GM19023 (cell line): ENCODE measurements around the gene ARPC5.
"Not testable (repeated sequence)": the region's sequence is repeated elsewhere in the genome, so short reads cannot be mapped to it uniquely, and the experiment has no call there.

Experiments
- ATAC-seq: cut with Tn5 transposase; IDR thresholded peaks from one replicate; pipeline ENCODE4 v1.9.1; 2021; ENCODE audit warnings: mild to moderate bottlenecking, moderate library complexity; ENCODE audit not compliant: unreplicated experiment

ARPC5 gene

DNA sequence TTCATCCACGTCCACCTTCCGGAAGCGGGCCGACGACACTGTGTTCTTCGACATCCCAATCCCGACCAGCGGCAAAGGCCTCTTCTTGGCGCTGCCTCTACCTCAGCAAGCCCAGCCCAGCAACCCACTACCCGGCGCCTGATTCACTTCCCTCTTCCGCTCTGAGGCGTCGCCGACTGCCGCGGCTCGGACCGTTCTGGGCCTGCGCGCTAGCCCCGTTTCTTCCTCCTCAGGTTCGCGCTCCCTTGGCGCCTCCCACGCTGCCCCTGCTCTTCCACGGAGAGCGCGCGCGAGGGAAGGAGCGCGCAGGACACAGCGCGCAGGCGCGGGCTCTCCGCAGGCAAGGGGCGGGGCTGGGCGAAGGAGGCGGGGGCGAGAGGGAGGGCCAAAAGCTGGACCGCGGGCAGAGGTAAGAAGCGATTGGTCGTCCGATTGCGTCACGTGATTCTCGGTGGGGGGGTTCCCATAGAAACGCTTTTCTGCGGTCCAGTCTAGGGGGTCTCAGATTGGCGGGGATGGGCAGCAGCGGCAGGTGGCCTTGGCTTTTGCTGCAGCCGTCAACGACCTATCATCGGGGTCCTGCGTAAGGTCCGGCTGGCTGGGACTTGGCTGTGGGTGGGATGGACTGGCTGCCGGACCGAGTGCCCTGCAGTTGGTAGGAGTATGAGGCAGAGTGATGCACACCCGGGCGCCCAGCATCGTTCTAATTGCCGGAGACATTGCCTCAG, at the start of gene ARPC5:
Gene ARPC5 (minus strand): TSS at position 178 of the 728 bp plus-strand sequence. CDS start 124 bp downstream, at position 54.
- ATAC-seq = peak; percentile 87

DNA sequence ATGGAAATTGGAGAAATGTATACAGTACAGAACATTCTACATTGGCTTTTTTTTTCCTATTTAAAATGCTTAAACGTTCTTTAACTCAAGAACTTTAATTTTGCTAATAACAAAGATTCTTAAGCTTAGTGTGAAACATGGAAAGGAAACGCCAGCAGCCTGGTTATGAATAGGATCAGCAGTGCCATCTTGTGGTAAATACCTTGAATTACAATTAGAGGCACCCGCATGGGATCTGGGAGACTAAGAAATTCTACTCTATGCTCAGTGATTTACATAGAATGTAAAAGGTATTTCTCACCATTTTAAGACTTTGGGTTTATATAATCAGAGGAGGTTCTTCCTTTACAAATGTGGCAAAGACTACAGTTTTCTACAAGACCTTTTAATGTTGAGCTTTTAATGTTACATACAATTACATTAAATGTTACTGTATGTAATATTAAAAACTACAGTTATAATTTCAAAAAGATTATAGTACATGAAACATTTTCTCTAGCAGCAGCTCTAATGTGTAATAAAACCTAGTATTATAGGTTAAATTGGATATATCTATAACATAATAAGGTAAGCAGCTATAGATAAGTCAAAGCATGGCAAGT, 49.6 kb upstream of the ARPC5 start:
- no peak for ATAC-seq

DNA sequence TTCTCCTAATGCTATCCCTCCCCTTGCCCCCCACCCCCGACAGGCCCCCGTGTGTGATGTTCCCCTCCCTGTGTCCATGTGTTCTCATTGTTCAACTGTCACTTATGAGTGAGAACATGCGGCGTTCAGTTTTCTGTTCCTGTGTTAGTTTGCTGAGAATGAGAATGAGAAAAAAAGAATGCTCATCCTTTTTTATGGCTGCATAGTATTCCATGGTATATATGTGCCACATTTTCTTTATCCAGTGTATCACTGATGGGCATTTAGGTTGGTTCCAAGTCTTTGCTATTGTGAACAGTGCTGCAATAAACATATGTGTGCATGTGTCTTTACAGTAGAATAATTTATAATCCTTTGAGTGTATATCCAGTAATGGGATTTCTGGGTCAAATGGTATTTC, 43.8 kb upstream of the ARPC5 start:
- ATAC-seq = not testable (repeated sequence)

DNA sequence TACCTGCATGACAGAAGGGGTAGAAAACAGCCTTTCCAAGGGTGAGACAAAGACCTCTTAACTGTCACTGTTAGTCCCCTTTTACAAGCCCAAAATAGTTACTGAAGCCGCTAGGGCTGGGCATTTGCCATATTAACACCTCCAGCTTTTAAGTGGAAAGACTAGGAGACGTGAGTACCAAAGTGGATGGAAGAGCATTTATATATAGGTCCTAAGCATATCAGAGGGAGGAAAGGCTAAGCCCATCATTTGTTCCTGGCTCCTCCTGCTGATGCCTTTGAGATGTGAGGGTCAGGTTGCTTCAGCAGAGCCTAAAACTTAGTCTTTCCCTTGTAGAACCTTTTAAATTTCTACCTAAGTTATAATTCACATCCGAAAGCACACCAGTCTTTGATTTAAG, 43.2 kb upstream of the ARPC5 start:
- no peak for ATAC-seq

DNA sequence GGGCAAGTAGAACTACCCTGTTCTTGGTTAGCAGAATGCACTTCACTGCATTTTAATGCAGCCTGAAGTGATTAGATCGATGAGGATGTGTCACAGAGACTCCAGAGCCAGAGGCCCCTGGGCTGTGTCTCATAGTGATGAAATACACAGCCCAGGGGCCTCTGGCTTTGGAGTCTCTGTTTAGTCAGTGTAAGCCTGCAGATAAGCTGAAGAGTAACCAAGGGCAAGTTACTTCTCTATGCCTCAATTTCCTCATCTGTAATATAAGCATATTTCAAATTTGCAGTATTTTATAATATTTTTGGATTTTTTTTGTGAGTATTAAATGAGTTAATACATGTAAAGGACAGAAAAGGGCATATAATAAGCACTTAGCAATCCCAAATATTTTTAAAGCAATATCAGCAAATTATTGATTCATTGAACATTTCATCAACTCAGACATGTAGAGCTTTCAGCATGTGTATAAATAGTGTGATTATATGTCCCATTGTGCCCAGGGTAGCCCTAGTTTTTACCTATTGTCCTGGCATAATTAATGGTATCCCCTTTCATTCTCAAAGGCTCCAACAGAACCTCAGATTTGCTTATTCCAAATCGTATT, 41.1 kb upstream of the ARPC5 start:
- no peak for ATAC-seq

DNA sequence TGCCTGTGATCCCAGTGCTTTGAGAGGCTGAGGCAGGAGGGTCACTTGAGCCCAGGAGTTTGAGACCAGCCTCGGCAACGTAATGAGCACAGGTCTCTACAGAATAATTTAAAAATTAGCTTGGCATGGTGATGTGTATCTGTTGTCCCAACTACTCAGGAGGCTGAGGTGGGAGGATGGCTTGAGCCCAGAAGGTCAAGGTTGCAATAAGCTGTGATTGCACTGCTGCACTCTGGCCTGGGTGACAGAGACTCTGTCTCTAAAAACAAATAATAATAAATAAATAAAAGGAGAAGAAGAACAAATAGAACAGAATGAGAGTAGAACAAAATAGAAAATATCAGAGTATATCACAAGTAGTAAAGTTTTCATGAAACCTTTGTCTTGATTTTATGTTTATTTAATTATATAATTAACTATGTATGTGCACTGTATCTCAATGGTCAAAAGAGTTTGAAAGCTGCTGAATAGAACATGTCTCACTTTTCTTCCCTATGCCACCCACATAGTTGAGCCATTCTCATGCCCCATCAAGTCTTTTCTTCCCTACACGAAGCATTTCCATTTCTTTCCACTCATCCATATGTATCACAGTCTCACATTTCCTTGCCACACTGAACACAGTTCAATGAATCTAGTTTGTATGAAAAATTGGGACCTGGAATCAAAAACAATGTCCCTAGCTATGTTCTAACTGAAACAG, 40.5 kb upstream of the ARPC5 start:
- ATAC-seq = no peak

DNA sequence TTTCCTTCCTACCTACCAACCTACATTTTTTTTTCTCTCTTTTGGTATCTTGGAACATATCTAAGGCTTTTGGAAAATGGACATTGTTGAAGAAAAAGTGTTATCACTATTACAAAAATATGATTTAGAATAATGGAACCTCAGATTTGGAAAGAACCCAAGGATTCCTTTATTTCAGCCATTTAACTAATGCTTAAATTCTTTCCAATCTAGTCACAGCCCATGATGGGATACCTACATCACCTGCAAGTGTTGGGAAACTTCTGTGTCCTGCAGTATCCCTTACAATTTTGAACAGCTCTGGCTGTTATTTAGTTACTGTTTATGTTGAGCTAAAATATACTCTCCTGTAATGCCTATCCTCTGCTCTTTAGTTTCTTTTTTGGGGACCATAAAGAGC, 39.8 kb upstream of the ARPC5 start:
- ATAC-seq = no peak

DNA sequence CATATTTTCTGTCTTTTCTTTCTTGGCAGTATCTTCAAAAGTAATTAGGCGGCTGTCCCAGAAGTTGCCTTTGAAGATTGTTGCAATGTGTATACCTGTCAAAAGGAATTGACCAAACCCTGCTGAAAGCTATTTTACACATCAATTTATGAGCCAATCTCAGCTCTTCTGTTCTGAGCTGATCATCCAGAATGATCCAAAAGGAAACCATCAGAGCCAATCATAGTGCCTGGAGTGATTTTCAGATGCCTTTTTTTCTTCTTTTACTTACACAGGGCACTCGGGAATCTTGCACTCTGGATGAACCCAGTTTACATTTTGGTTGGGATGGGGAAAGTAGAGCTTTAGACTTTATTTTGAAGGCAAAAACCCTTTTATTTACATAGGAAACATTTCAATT, 39.3 kb upstream of the ARPC5 start:
- no peak for ATAC-seq

DNA sequence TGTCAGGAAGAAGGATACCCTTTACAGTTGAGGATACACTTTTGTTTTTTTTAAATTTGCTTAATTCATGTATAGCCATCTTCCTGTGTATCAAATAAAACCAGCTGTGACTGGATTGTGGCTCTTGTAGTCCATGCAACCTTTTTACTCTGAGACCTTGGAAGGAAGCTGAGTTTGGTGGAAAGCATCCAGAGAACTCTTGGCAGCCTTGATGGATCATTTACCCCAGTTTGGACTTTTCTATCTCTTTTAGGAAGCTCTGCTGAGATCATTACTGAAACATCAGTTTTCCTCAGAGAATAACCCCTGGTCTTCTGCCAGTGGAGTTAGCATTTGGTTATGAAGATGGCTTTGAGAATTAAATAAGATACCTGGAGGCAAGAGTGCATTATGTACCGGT, 38.8 kb upstream of the ARPC5 start:
- ATAC-seq = no peak

DNA sequence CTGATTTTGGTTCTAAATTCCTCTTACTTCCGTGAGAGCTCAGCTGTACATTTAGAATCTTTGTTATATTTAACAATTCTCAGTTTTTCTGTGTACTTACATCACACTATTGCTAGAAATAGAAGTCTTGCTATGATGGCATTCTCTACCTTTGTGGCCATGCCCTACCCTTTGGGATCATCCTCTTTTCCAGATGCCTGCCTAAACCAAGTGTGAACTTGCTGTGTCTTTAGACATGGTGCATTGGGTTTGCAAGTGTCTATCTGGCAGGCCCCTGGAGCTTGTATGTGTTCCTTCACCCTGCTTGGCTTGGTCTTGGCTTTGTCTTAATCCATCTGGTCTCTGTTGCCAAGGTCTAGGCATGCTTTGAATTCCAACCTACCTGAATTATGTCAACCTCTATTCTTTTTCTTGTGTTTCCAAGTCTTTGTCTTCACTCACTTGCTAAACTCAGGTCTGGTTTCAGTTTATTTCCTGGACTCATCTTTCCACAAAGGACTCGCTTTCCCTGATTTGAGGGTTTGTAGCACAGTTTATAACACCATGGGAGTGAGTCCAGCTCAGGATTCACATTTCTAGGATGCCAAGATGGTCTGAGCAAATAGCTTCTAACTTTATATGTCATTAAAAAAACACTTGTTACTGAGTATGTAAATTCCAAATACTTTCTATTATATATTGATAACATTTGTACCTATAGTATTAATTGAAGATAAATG, 38.2 kb upstream of the ARPC5 start:
- no peak for ATAC-seq

DNA sequence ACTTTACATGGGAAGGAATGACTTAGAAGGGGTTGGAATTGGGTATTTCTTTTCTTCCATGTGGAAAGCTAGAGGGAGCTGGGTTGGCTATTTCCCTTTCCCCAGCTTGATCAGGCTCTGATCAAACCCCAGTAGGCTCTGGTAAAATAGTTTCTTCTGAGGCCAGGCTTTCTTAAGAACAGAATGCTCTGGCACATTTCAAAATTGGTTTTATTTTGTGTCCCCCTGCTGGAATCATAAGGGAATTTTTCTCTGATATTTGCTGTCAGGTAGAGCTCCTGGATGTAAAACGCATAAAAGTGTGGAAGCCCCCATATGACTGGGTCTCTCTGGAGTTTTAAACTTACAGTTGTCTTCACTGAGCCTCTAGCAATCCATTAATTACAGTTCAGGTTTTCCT, 34.6 kb upstream of the ARPC5 start:
- no peak for ATAC-seq

DNA sequence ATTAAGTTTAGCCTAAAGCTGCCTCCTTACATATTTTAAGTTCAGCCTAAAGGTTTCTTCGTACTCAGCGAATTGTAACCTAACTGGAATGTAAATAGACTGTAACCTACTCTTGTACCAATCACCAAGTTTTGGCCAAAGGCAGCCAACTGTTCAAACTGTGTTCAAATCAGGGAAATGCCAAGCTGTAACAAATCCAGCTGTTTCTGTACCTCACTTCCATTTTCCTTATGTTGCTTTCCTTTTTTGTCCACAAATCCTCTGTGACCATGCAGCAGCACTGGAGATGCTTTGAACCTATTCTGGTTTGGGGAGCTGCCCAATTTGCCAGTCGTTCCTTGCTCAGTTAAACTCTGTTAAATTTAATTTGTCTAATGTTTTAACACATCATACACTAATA, 20.8 kb upstream of the ARPC5 start:
- ATAC-seq = no peak

DNA sequence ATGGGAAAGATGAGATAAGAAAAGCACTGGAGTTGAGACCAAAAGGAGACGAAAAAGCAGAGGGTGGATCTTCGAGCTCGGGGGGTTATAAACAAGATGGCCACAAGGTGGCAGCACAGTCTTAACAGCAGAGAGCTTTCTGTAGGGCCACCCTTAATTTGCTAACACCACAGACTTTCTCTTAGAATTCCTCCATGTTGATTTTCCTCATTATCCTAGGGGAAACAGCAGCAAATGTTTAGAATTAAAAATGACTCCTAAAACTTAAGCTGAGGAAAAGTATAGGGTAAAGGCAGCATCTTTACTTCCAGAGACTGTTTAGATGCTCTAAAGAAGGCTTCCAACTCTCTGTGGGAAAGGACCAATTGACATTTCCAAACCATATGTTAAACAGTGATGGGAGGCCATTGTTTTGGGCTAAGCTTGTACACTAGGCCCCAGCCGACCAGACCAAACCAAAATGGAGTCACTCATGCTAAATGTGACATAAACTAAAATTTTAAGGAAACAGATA, 20.0 kb upstream of the ARPC5 start:
- ATAC-seq = peak; percentile 57

DNA sequence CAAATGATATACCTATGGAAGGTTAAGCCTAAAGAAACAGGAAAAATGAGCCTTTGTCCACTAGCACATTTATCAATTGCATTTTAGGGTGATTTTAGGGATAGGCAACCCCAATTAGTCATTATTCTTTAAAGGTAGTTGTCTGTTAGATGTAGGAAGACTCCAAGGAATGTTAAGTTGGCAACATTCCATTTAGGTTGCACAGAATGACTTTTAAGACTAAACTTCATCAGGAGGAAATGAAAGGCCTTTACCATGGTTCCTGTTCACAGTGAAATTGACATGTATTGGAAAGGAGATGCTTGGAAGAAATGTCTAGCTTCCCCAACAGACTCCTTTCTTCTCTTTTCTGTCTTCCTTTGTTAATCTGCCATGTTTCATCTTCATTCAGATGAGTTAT, 19.1 kb upstream of the ARPC5 start:
- ATAC-seq = no peak

DNA sequence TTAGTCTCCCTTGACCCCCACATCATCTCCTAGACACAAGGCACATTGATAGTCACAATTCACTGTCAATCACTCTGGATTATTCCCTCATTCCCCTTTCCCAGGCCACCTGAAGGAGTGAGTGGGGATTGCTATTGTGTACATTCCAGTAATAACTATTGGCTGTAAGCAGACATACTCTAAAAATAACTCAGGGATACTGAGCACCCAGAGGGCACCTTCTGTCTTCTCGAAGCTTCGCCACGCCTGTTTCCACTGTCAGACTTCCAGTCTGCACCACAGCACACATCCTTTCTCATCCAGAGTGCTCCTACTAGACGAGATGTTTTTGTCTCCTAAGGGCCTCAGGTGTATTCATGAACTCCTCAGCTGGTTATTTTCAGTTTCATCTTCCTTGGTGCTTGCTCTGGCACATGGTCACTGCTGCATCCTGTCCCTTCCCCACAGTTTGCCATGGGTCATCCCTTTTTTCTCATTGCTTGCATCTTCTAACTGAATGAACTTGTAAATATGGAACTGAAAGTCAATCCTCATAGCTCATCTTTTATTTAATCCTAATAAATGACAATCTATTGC, 18.4 kb upstream of the ARPC5 start:
- no peak for ATAC-seq

DNA sequence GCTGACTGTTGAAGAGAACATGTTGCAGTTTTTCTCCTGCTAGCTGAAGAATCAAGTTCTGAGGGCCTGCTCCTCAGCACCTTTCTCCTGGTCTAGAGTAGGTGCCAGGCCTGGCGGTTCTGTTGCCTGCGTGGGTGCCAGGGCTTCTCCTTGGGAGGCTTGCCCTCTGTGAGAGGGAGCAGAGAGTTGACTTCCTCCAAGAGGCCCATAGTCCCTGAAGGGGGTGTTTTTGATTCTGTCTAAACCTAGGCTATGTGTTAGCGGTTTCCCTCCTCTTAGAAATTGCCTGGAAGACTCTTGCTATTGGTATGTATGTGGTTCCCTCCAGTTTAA, 17.8 kb upstream of the ARPC5 start:
- no peak for ATAC-seq

DNA sequence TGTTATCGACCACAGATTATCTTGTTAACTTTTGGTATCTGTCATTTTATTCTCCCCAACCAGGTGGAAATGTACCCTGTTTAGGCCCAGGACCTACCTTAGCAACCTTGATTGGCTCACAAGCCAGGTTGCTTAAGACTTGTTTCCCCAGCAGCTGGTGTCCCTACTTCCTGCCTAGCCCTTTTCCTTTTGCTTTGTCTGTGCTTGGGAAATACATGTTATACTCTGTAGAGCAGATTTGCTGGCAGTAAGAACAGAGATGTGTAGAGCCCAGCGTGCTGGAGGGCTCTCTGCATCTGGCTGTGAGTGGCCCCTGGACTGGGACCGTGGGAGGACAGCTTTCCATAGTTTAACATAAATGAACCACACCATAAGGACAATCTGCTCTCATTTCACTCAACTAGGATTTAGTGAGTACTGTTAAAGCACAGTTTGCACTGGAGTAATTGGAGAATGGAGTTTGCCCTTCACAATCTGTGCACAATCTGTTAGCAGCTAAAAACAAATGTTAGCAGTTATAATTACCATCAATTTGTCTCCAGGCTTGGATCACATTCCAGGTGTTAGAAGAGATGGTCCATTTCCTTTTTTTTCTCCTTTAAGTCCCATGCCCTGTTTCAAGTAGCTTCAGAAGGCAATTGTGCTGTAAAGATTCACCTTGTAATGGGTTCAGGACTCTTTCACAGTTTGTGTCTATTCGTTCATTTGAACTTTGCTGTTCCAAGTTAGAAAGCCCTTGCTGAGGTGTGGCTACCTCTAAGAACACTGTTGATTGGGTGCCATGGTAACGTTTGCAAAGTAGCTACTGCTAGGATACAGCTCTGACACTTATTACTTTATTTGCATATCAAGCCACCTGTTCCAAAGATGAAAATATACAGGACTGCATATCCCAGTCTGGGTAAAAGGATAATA, 17.2 kb upstream of the ARPC5 start, which contains the start of gene APOBEC4:
Gene APOBEC4 (minus strand): TSS at position 770 of the 915 bp plus-strand sequence. CDS start 4,535 bp downstream, outside the sequence.
- ATAC-seq = peak; percentile 26

DNA sequence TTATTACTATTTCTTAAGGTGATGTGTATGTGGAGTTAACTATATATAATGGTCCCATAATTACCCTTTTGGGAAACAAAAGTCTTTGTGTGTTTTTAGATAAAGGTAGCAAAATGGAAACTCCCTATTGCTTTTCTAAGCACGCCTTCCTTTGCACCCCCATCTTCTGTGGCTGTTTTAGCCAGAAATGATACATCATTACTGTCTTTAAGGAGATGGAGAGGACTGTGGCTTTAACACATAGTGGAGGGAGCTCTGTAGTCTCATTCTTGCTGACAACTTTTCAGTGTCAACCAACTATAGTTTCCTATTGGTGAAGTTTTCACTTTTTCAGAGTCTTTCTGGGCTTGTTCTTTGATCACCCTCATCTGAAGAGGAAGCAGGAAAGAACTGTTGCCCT, 16.5 kb upstream of the ARPC5 start:
- ATAC-seq = peak; percentile 42

DNA sequence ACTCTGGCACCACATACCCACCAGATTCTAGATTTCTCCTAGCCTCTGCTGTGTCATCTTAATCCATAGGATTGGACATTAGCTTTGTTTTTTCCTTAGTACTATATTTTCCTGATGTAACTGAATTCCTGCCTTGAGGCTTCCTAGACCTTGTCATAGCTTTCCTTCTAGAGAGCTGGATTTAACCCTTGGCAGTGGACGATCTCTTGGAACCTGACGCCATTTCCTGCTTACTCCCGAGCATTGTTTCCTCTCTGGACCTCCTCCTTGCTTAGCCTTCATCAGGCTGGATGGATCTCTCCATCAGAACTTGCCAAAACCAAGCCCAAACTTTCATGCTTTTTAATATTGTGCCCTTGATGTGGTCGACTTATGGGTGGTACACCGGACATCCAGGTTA, 16.0 kb upstream of the ARPC5 start:
- ATAC-seq = no peak

DNA sequence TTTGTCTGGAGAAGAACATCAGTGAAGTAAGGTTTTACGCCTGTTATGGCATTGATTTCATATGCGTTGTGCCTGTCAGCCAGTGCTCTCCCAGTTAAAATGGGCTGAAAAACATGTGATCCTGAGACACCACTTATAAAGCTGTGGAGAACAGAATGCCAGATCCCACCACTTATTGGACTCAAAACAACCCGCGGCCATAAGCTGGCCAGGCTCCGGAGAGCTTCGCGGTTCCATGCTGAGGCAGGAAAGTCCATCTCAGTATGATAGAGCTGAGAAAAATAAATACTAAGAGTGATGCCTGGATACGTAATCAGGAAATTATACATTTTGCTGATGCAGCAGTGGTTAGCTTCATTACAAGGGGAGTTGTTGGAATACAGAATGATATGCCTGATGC, 12.5 kb upstream of the ARPC5 start:
- ATAC-seq = no peak
